HepG2 (cell line): ENCODE data around the gene PACSIN1. TPM values are rescaled to one million over a fixed set of nuclear protein-coding genes. Genes with fewer than 3 reads are reported as not detected.
A peak's percentile ranks its signal among the peaks of the same experiment; 100 is the strongest.

Source experiments
- CBFB ChIP-seq: sonication (generic); formaldehyde crosslinking; IDR thresholded peaks from 2 replicates; pipeline ENCODE4 v1.4.0; 2020; ENCODE audit warnings: missing genetic modification reagents
- IRF9 ChIP-seq: sonication (generic); formaldehyde crosslinking; IDR thresholded peaks from 2 replicates; pipeline ENCODE4 v1.8.0; 2022; ENCODE audit warnings: missing genetic modification reagents, mild to moderate bottlenecking, borderline replicate concordance
- MED13 ChIP-seq: sonication (generic); formaldehyde crosslinking; IDR thresholded peaks from 2 replicates; pipeline ENCODE4 v1.5.0; 2020; ENCODE audit warnings: missing genetic modification reagents
- MTF2 ChIP-seq: sonication (generic); formaldehyde crosslinking; IDR thresholded peaks from 2 replicates; pipeline ENCODE4 v1.5.0; 2020; ENCODE audit warnings: missing genetic modification reagents, borderline replicate concordance
- MYNN ChIP-seq: sonication (generic); formaldehyde crosslinking; IDR thresholded peaks from 2 replicates; pipeline ENCODE4 v1.4.0; 2020; ENCODE audit warnings: mild to moderate bottlenecking, low read depth, missing genetic modification reagents
- REPIN1 ChIP-seq: sonication (generic); formaldehyde crosslinking; IDR thresholded peaks from 2 replicates; pipeline ENCODE4 v1.8.0; 2022; ENCODE audit warnings: missing genetic modification reagents, low read depth, mild to moderate bottlenecking, borderline replicate concordance
- SNAPC4 ChIP-seq: sonication (generic); formaldehyde crosslinking; IDR thresholded peaks from 2 replicates; pipeline ENCODE4 v1.4.0; 2020; ENCODE audit warnings: mild to moderate bottlenecking, missing genetic modification reagents
- TCF7 ChIP-seq: sonication (generic); IDR thresholded peaks from 2 replicates; pipeline ENCODE4 v1.6.1; 2016; ENCODE audit warnings: antibody characterized with exemption, low read depth
- TGIF2 ChIP-seq: IDR thresholded peaks from 2 replicates; pipeline ENCODE4 v1.6.1; 2016; ENCODE audit warnings: control low read depth, missing compliant biosample characterization
- THYN1 ChIP-seq: sonication (generic); formaldehyde crosslinking; IDR thresholded peaks from 2 replicates; pipeline ENCODE4 v1.8.1; 2023; ENCODE audit warnings: low read depth, mild to moderate bottlenecking, moderate library complexity, missing genetic modification reagents, borderline replicate concordance
- ZFP90 ChIP-seq: sonication (generic); formaldehyde crosslinking; IDR thresholded peaks from 2 replicates; pipeline ENCODE4 v1.8.0; 2022; ENCODE audit warnings: missing genetic modification reagents, mild to moderate bottlenecking, inconsistent platforms, borderline replicate concordance
- ZNF232 ChIP-seq: sonication (generic); formaldehyde crosslinking; IDR thresholded peaks from 2 replicates; pipeline ENCODE4 v1.4.0; 2020; ENCODE audit warnings: missing genetic modification reagents, borderline replicate concordance
- ZNF407 ChIP-seq: sonication (generic); formaldehyde crosslinking; IDR thresholded peaks from one replicate; pipeline ENCODE4 v1.5.1; 2020; ENCODE audit warnings: mild to moderate bottlenecking, missing genetic modification reagents; ENCODE audit errors: not compliant biosample characterization
- polyA plus RNA-seq, 8 experiments: library from polyadenylated mRNA; depleted of rRNA in 3 of 8; stranded (reverse) in 7 of 8; unstranded in 1 of 8; fragments of >200 nt; fragmentation: Illumina TruSeq in 4 of 8; extraction: Trizol in 4 of 8; gene quantifications; 2 replicates each; pipeline versions ENCODE4 v1.2.1 to v1.2.3, GENCODE V29; 2011 to 2016; ENCODE audit warnings: low read depth in 4 of 8, missing spikeins in 1 of 8, mixed read lengths in 1 of 8; ENCODE audit not compliant: insufficient read depth in 1 of 8
- total RNA-seq, 5 experiments: library from RNA; depleted of rRNA; stranded (reverse); fragments of >200 nt; fragmentation: Illumina TruSeq; extraction: Trizol; gene quantifications; 2 replicates each; pipeline ENCODE4 v1.2.3, GENCODE V29; 2016; ENCODE audit warnings: low read depth in 1 of 5

Gene PACSIN1
- total and polyA plus RNA-seq, 2 of the 13 experiments (the other 11 are each of a cell fraction or from before 2014, with no cell fraction given) = not detected

- TF ChIP-seq CBFB (peak; percentile 44; the same call in 1 of the 2 replicates), REPIN1 (CRISPR knock-in tag) (no peak), ZNF232 (CRISPR knock-in tag) (no peak), SNAPC4 (CRISPR knock-in tag) (no peak; the same call in 1 of the 2 replicates), THYN1 (CRISPR knock-in tag) (no peak), IRF9 (no peak), ZNF407 (no peak), TGIF2 (no peak), TCF7 (no peak), MYNN (CRISPR knock-in tag) (no peak), ZFP90 (no peak), MED13 (no peak), MTF2 (peak; percentile 53; the same call in 1 of the 2 replicates)
Observed at GRCh38 chr6:34526992-34527728, 61.3 kb downstream of the PACSIN1 start (continued).
